GM15510 (cell line): Measurements from ENCODE around the gene ASPDH.

Experiments used
- POLR2A ChIP-seq: IDR thresholded peaks from 3 replicates; pipeline ENCODE4 v1.6.1; 2011; ENCODE audit warnings: borderline replicate concordance; ENCODE audit not compliant: insufficient read length; ENCODE audit errors: extremely low read depth

Gene ASPDH

DNA sequence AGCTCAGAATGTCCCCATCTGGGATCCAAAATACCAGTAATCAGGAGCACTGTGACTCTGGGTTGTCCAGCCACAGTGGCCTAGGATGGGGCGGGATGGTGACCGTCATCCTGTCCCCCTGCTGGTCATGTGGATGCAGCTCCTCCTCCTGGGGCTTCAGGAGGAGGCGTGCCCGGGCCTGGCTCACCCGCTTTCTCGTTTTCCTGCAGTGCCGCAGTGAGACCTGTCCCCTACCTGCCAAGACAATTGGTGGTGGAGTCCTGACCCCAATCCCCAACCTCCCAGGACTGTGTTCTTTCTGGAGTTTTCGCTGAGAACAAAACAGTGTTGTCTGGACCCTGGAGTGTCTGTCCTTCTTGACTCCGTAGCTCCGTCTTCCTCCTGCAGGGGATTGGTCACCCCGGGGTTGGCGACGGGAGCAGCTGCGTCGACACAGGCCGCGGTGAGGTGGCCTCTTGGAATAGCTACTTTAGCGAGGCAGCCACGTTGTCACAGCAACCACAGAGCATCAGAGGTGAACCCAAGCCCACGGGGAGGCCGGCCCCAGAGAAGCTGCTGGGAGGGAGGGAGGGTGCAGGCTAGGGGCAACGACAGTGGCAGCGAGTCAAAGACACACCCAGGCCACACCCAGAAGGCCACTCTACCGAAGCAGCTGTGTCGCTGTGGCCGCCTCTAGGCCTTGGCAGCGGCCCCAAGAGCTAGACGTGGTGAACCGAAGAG, 47.6 kb downstream of the ASPDH start:
- TF ChIP-seq POLR2A: no peak

DNA sequence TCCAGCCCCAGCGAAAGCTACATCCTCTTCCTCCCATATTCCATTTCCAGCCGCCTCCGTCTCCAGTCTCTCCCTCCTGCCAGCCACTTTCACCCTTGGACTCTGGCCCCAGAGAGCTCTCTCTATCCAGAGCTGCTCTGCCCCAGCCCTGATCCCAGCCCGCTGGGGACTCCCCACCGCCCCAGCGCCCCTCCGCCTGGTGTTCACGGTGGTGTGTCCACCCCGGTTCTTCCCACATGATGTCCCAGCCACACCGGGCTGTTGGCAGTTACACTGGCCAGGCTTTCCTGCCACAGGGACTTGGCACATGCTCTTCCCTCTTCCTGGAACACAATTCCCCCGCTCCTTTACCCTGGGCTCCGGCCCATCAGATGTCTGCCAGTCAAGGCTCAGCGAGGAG, 48.7 kb downstream of the ASPDH start:
- no peak for TF ChIP-seq POLR2A

DNA sequence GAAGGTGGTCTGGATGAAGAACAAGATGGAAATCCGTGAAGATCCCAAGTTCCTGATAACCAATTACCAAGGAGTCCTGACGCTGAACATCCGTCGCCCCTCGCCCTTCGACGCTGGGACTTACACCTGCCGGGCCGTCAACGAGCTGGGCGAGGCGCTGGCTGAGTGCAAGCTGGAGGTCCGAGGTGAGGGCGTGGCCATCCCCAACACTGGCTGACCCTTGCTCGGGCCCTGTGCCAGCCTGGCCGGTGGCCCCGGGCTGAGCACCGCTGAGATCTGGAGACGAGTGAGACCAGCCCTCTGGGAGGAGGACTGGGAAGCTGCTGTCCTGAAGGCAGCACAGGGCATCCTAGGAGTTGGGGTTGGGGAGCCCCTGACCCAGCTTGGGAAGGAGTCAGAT, 49.4 kb downstream of the ASPDH start:
- no peak for TF ChIP-seq POLR2A

DNA sequence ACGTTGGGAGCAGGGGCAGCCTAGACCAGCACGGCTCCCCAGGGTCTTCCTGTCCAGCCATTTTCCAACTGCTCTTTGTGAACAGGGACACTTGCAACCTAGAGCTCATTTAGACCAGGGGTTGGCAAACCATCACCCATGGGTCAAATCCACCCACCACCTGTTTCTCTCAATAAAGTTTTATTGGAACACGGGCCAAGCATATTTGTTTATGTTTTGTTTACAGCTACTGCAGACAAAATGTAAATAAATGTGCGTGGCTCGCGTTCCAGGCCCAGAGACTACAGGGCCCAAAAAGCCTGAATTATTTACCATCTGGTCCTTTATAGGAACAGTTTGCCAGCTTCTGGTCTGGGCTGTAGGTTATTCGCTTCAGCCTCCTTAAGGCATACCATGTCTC, 50.7 kb downstream of the ASPDH start:
- TF ChIP-seq POLR2A: no peak
